Cerebellar nuclear complex (tissue), 1 donor: ENCODE results near the gene PIM3.

Experiments
- DNase-seq, 2 experiments: peaks; one replicate each; lab custom pipeline; 2025; lab: John Stamatoyannopoulos, UW

Gene PIM3

DNA sequence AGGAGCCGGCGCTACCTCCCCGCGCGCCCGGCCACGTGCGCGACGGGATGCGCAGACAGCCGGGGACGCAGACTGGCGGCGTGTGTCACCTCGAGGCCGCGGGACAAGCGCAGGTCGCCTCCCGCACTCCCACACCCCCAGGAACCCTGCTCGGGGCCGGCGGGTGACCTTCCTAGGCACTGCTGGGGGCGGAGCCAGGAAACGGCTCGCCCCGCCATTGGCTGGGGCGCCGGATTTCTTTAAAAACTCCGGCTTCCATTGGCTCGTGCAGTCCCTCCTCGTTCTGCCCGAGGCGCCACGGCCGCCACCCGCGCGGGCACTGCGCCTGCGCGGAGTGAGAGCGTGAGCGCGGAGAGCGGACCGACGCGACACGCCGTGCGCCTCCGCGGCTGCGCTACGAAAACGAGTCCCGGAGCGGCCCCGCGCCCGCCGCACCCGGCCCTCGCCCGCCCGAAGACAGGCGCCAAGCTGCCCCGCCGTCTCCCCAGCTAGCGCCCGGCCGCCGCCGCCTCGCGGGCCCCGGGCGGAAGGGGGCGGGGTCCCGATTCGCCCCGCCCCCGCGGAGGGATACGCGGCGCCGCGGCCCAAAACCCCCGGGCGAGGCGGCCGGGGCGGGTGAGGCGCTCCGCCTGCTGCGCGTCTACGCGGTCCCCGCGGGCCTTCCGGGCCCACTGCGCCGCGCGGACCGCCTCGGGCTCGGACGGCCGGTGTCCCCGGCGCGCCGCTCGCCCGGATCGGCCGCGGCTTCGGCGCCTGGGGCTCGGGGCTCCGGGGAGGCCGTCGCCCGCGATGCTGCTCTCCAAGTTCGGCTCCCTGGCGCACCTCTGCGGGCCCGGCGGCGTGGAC lies at the start of gene PIM3:
TSS of gene PIM3 (plus strand) at position 614 of the 846 bp plus-strand sequence. CDS start at position 790, 176 bp downstream.
- DNase-seq = peak; percentile 29 to 62

DNA sequence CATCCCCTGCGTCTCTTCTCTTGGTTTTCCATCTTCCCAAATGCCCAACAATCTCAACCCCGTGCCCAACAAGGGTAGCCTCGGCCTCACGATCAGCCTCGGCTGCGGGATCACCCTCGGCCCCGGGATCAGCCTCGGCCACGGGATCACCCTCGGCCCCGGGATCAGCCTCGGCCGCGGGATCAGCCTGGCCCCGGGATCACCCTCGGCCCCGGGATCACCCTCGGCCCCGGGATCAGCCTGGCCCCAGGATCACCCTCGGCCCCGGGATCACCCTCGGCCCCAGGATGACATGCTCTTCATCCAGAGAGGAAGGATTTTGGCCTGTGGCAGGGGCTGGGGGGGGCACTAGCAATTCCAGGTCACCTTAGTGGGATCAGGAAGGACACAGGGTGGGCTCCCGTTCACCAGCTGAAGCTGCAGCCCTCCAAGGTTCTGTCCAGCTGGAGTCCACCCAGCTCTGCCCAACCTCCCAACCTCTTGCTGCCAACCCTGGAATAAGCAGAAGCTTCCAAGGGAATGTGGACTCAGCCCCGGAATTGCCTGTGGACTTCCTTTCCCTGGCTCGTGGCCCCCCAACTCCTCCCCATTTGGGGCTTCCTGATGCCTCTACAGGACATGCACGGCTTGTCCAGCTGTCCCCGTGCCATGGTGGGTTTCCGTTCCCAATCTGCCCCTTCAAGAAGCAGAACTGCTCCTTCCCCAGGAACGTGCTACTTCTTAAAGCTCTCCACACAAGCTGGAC lies 48.5 kb upstream of the PIM3 start:
- DNase-seq = no peak

DNA sequence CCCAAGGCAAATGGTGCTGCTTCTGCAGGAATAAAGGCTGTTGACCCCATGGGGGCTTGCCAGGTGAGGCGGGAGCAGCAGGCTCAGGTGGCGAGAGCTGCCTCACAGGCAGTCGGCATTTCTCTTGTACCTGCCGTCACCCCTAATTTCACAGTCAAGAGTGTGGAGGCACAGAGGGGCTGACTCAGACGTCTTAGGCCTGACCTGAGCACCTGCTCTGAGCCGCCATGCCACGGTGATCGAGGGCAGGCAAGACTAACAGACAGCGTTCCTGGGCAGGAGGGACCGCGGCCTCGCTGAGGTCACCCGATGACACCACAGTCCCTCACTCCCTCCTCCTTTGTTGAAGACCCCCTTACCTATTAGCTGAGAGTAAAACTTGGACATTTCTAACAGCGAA lies 47.5 kb upstream of the PIM3 start:
- no peak for DNase-seq

DNA sequence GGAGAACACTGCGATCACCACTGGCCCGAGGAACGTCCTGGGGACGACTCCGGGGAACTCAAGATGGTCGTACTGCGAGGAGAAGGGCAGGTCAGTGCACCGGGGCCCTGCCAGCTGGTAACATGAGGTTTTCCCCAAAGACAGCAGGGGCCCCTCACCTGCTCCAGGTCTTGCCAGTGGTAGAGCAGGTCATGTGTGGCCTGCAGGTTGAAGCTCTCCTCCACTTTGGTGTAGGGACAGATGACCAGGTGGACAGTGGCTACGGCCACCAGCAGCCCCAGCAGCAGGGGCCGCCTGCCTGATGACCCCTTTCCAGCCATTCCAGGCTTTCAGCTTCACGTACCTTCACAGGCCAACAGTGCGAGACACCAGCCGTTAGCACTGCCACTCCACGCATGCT lies 47.1 kb upstream of the PIM3 start:
- DNase-seq = no peak

DNA sequence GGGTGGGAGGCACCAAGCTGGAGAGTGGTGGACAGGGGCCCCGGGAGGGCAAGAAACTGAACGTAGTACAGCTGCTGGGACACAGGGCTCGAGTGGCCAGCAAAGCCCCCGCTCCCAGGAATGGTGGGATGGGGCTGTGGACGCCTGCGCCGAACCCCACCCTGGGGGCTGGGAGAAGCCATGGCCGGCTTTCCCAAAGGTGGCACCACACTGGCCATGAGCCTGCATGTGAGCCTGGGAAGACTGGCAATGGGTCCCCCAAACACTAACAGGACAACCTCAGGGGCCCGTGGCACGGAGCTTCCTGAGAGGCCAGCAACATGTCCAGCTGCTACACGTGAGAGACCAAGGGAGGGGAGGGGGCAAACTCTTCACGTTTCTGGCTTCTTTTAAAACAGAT lies 46.3 kb upstream of the PIM3 start:
- no peak for DNase-seq

DNA sequence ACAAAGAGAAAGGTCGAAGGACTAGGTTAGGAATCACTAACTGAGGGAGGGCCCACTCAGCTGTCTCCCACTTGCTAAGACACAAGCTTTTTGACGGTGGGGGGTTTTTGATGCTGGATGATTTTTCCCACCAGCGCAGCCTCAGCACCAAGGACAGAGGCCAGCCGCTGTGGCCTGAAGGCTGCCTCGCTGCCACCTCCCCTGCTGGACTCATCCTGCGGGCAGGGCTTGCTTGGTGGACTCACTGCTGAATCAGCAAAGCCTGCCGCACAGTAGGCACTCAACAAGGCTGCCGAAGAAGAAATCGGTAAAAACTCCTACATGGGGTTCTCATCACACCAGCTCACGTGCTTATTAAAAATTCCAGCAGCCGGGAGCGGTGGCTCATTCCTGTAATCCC lies 45.0 kb upstream of the PIM3 start:
- no peak for DNase-seq

DNA sequence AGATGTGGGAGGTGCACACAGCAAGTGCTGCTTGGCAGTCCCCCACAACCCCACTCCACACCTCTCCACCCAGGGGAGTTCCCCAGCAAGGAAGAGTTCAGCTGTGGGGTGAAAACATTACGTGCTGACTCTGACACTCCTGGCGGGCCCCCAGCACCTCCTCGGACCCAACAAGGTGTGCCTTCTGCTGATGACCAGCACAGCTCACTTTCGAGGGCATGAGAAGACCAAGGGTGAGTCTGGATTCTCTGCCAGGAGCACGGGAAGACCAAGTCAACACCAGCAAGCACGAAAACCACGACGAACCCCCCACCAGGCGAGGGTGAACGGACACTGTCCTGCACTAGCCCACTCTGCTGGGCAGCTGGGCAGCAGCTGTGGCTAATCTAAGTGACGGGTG lies 43.7 kb upstream of the PIM3 start:
- DNase-seq = no peak

DNA sequence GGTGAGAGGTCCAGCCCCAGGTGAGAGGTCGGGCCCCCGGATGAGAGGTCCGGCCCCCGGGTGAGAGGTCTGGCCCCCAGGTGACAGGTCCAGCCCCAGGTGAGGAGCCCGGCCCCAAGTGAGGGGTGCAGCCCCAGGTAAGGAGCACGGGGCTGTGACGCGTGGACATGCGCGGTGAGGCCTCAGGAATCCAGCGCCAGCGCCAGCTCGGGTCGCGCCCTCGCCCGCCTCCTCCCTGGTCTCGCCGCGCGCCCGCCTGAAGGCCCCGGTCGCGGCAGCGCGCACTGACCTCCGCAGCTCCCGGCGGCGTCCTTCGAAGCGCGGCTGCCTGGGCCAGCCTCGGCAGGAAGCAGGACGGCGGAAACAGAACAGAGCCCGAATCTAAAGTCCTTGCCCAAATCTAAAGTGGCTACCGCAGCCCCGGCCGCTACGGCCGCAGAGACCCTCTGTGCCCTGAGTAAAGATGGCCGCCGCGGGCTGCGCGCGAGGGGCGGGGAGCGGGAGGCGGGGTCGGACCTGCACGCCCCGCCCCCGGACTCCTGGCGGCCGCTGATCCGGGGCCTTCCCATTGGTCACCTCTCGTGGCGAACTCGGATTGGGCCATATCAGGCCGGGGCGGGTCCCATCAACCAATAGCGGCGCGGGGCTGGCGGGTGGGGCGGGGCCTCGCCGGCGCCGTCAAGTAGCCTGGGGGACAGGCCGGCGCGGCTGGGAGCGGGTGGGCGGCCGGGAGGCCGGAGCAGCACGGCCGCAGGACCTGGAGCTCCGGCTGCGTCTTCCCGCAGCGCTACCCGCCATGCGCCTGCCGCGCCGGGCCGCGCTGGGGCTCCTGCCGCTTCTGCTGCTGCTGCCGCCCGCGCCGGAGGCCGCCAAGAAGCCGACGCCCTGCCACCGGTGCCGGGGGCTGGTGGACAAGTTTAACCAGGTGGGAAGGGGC lies 42.3 kb upstream of the PIM3 start, which contains the start of the genes ALG12 and CRELD2:
TSS of gene ALG12 (minus strand) at position 465 of the 937 bp plus-strand sequence. CDS start 4,673 bp downstream, outside the sequence.
TSS of gene CRELD2 (plus strand) at position 661 of the 937 bp plus-strand sequence. CDS start at position 797, 136 bp downstream.
- peak; percentile 77 to 84 for DNase-seq

DNA sequence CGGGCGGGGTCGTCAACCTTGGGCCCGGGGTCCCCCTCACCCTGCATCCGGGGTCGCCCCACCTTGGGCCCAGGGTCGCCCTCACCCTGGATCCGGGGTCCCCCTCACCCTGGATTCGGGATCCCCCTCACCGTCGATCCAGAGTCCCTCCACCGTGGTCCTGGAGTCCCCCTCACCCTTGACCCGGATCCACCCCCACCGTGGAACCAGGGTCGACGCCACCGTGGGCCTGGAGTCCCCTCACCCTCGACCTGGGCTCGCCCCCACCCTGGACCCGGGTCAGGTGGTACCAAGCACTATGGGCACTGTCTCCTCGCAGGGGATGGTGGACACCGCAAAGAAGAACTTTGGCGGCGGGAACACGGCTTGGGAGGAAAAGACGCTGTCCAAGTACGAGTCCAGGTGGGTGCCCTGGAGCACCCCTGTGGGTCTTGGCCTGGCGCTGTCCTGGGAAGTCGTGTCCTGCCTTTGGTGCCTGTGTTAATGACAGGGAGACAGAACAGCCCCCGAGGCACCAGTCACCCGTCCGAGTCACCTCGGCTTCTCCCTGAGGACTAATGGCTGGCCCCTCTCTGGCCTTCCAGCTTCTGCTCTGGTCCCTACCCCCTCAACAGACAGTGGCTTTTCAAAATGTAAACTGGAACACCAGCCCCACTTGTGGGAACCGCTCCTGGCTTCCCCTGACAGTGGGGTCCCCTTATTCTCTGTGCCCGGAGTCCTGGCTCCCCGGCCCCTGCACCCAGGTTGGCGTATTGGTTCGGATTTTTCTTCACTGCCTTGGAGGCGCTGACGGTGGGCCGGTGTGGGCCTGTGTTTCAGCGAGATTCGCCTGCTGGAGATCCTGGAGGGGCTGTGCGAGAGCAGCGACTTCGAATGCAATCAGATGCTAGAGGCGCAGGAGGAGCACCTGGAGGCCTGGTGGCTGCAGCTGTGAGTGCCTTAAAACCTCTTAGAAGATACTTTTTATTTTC lies 41.4 kb upstream of the PIM3 start:
- DNase-seq = no peak

DNA sequence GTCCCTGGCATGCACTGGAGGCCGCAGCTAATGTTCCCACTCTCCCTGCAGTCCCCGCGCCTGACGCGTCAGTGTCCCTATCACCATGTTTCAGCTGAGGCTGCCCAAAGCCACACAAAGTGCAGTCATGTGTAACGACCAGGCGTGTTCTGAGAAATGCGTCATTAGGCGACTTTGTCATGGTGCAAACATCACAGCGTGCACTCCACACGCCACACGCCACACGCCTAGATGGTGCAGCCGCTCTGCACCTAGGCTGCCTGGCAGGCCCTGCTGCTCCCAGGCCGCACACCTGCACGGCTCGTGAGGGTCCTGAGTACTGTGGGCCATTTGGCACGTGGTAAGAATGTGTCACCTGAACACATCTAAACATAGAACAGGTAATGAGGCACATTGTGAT lies 39.7 kb upstream of the PIM3 start:
- DNase-seq = no peak

DNA sequence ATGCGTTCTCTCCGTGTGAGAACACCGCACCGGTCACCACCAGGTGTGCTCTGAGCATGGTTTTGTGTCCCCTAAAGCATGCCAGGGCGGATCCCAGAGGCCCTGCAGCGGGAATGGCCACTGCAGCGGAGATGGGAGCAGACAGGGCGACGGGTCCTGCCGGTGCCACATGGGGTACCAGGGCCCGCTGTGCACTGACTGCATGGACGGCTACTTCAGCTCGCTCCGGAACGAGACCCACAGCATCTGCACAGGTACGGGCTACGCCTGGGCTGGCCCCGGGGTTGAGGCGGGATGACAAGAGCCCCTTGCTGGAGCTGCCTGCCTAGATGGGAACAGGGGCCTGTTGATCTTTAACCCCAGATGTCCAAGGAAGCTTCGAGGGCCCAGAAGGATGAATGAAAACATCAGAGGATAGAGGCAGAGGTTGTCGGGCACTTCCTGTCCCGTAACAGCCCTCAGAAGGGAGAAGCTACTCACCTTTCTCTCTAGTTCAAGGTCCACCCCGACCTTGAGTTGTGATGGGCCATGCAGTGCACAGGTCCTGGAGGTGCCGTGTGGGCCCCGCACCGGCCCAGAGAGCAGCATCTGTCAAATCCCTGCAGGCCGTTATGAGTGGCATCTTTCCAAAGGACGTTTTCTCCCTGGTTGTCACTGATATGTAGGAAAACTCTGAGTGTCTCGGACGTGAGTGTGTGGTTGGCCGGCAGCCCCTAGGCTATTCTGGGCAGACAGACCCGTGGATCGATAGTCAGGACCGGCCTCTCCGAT lies 38.9 kb upstream of the PIM3 start:
- no peak for DNase-seq

DNA sequence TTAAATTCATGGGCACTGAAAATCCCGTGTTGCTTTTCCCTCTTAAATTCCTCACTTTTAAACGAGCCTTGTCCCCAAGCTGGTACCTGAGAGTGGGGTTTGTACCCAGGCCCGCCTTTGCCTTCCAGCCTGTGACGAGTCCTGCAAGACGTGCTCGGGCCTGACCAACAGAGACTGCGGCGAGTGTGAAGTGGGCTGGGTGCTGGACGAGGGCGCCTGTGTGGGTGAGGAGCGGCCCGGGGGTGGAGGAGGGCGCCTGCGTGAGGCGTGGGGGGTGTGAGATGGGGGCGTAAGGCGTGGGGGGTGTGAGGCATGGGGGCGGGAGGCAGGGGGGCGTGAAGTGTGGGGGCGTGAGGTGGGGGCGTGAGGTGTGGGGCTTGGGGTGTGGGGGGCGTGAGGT lies 38.1 kb upstream of the PIM3 start:
- DNase-seq = no peak

DNA sequence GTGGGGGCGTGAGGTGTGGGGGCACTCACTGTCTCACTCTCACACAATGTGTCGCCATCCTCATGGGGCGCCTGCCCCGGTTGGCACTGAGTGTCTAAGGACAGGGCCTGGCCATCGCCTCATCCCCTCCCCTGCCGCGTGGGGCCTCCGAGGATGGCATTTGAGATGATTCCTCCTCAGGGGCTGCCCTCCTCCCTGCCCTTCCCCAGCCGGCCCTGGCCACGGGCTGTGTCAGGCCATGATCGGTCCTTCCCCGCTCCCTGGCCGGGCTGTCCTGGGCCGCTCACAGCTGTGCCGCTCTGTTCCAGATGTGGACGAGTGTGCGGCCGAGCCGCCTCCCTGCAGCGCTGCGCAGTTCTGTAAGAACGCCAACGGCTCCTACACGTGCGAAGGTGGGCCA lies 37.6 kb upstream of the PIM3 start:
- DNase-seq = no peak

DNA sequence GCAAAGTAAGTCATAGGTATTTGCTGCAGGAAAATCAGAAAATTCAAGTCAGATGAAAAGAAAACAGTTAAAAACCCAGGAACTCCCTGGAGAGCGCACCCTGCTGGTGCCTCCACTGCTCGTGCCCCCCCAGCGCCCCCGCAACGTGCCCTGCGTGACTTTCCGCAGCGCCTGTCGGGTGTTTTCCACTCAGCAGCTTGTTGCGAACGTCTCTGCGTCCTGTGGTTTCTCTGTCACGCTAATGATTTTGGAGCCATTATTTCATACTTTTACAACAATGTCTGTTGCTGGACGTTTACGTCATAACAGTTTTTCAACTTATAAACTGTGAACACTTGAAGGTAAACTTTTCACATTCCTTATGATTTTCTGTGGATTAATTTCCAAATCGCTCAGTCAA lies 37.1 kb upstream of the PIM3 start:
- DNase-seq = no peak

DNA sequence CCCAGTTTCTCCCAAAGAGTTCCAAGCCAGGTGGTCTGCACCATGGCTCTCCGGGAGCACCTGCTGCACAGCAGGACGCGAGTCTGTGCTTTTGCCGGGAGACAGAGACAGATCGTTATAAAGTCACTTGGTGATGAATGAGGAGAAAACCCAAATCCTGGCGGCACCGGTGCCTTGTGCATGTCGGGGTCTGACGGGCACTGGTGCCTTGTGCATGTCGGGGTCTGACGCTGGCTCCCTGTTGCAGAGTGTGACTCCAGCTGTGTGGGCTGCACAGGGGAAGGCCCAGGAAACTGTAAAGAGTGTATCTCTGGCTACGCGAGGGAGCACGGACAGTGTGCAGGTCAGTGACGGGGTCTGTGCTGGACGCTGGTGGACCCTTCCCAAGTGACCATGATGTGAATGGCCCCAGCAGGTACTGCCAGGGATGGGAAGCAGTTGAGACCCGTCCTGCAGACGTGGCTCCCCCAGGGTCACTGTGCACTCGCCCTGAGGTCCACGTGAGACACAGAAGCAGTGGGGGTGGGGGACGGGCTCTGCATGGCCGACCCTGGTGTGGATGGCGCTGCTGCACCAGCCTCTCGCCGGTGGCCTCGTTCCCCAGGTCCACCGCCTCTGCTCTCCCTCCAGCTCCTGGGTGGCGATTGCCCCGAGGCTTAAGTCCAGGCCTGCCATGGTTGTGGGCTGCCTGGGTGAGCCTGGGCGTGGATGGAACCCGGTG lies 36.3 kb upstream of the PIM3 start:
- DNase-seq = no peak

DNA sequence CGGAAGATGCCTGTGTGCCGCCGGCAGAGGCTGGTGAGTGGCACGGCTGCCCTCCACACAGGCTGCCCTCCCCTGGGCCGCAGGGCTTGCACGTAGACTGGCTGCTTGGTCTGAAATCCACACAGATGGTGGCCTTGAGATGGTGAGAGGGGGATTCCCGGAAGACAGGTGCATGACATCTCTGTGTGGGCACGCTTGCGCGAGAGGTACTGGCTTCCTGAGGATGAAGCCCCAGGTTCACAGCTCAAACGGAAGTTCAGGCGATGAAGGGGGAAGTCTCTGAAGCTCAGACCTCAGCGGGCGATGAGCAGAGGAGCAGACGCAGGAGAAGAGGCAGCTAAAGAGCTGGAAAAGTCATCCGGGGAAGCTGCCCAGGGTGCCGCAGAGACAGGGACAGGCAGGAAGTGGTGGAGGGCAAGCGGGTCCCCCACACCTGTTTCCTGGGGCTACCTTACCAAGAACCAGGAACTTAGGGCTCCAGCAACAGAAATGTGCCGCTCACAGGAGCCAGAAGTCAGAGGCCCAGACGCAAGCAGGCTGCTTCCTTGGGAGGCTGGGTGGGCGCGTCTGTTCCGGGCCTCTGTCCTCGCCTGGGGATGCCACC lies 34.9 kb upstream of the PIM3 start:
- DNase-seq = no peak

DNA sequence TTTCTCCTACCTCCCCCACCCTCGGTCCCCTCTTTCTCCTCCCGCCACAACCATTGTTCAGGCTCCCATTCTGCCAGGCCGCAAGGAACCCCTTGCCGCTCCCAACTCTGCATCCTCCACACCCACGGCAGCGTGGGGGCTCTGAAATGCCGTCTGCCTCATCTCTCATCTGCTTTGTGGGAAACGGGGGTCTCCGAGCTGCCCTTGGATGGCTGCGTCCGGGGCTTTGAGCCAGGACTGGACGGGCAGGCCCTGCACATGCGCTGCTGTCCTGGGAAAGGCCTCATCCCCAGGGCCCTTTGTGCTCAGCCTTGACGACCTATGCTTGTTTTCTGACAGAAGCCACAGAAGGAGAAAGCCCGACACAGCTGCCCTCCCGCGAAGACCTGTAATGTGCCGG lies 33.7 kb upstream of the PIM3 start:
- no peak for DNase-seq

DNA sequence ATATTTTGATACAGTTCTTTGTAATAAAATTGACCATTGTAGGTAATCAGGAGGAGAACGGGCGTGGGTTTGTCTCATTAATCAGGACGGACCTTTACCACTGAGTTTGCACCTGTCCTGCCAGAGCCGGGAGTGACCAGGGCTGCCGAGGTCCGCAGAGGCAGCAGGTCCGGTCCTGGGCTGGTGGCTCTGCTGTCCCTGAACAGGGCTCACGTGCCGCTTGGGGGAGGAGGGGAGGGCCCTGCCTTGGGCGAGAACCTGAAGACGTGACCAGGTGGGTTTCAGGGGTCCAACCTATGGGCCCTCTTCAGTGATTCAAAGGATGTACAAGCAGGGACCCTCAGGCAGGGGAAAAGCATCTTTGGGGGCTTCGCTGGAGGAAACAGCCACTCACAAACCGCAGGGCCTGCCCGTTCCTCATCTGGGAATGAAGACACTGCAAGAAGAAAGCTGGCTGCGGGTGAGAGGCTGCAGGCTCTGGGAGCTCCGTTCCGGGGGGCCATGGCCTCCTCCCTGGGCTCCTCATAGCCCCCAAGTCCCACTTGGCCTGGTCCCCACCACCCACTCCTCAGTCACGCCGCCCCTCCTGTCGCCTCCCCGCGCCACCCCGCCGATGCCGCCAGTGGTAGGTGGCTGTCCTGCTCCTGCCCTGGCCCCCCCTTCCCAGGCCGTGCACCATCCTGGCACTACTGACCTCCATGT lies 32.9 kb upstream of the PIM3 start:
- DNase-seq = no peak
